Measurements from ENCODE around the gene DLG5. TPM values are rescaled to one million over a fixed set of nuclear protein-coding genes. Genes with fewer than 3 reads are reported as not detected.
A peak's percentile ranks its signal among the peaks of the same experiment; 100 is the strongest.

DLG5 gene
- total and polyA plus RNA-seq, 11 donors, result 5.2 to 27.1 (median 12.8) TPM

GRCh38 chr10:77842652-77843212, 83.8 kb downstream of the DLG5 start:
- no peak for TF ChIP-seq POLR2A (IDR thresholded peaks at IDR 0.05)
- TF ChIP-seq CTCF (IDR thresholded peaks at IDR 0.05), result no peak
- Histone ChIP-seq H3K27me3 (no peaks in the 10 kb centered on the region), H3K27ac (peak overlapping the region in 1 of 12 donors; percentile 83), H3K9me3 (no peaks in the 10 kb centered on the region), H3K4me1 (peaks cover 0 to 30% (median 11%) of the 10 kb centered on the region in 12 donors), H3K36me3 (peaks cover 0 to 57% (median 26%) of the 10 kb centered on the region in 9 donors), H3K4me3 (no peak overlapping the region)
- 95 to 97% (median 96%) methylated on average over 5 of the region's 5 CpGs for WGBS, 4 donors
- DNase-seq (no peak), ATAC-seq (no peak)
- intact Hi-C loops (cut with DNase I), result loop anchor here in 3 of 10 donors (5.0 to 10.0 kb wide), 4 partner anchors 132 to 182 kb away; partner anchors contain the start of gene POLR3A (in 1 of the 3)

- ATAC-seq (no peak), DNase-seq (no peak)
- peaks cover 0 to 60% (median 26%) of the 10 kb centered on the region in 9 donors for H3K36me3 ChIP-seq
- no peaks in the 10 kb centered on the region for H3K9me3 ChIP-seq
- peaks cover 0 to 29% (median 9%) of the 10 kb centered on the region in 12 donors for H3K4me1 ChIP-seq
- H3K4me3 ChIP-seq, result no peak overlapping the region
- TF ChIP-seq POLR2A (IDR thresholded peaks at IDR 0.05) (no peak), CTCF (IDR thresholded peaks at IDR 0.05) (no peak)
- intact Hi-C loops (cut with DNase I), result loop anchor here in 3 of 10 donors (5.0 to 10.0 kb wide), 4 partner anchors 133 to 183 kb away; partner anchors contain the start of gene POLR3A (in 1 of the 3)
- H3K27ac ChIP-seq, result peak overlapping the region in 1 of 12 donors; percentile 2
- no peaks in the 10 kb centered on the region for H3K27me3 ChIP-seq
- 95 to 97% (median 96%) methylated on average over 27 of the region's 27 CpGs for WGBS, 4 donors
Measured at GRCh38 chr10:77841711-77842375, 84.7 kb downstream of the DLG5 start.

- H3K9me3 ChIP-seq, result no peaks in the 10 kb centered on the region
- ATAC-seq, result no peak
- no peaks in the 10 kb centered on the region for H3K27me3 ChIP-seq
- DNase-seq, result no peak
- TF ChIP-seq POLR2A (IDR thresholded peaks at IDR 0.05) (no peak), CTCF (IDR thresholded peaks at IDR 0.05) (no peak)
- peaks cover 0 to 60% (median 27%) of the 10 kb centered on the region in 9 donors for H3K36me3 ChIP-seq
- intact Hi-C loops (cut with DNase I), result loop anchor here in 3 of 10 donors (5.0 to 10.0 kb wide), 4 partner anchors 134 to 184 kb away; partner anchors contain the start of gene POLR3A (in 1 of the 3)
- H3K27ac ChIP-seq, result no peak overlapping the region
- H3K4me1 ChIP-seq, result peaks cover 0 to 32% (median 13%) of the 10 kb centered on the region in 12 donors
- H3K4me3 ChIP-seq, result no peak overlapping the region
- WGBS, 4 donors, result 90 to 96% (median 94%) methylated on average over 8 of the region's 8 CpGs
Measured at GRCh38 chr10:77840636-77841035, 85.9 kb downstream of the DLG5 start.

GRCh38 chr10:77837925-77838595, 88.5 kb downstream of the DLG5 start:
- no peak for DNase-seq
- Histone ChIP-seq H3K9me3 (no peaks in the 10 kb centered on the region), H3K36me3 (peaks cover 0 to 68% (median 36%) of the 10 kb centered on the region in 9 donors), H3K27me3 (no peaks in the 10 kb centered on the region), H3K4me3 (no peak overlapping the region), H3K27ac (peak overlapping the region in 3 of 12 donors; percentile 20 to 74 (median 26)), H3K4me1 (peaks cover 0 to 28% (median 12%) of the 10 kb centered on the region in 12 donors)
- no peak for TF ChIP-seq POLR2A (IDR thresholded peaks at IDR 0.05)
- no peak for TF ChIP-seq CTCF (IDR thresholded peaks at IDR 0.05)
- 60 to 68% (median 67%) methylated on average over 11 to 14 of the region's 14 CpGs for WGBS, 4 donors
- ATAC-seq, result peak in 2 of 4 donors; percentile 4 to 6
- intact Hi-C loops (cut with DNase I), result no loop called here

Measured in heart left ventricle (tissue), 16 donors.